ENCODE measurements around the gene REV3L.
"Not testable (repeated sequence)": the region's sequence is repeated elsewhere in the genome, so short reads cannot be mapped to it uniquely, and the experiment has no call there.

REV3L gene

DNA sequence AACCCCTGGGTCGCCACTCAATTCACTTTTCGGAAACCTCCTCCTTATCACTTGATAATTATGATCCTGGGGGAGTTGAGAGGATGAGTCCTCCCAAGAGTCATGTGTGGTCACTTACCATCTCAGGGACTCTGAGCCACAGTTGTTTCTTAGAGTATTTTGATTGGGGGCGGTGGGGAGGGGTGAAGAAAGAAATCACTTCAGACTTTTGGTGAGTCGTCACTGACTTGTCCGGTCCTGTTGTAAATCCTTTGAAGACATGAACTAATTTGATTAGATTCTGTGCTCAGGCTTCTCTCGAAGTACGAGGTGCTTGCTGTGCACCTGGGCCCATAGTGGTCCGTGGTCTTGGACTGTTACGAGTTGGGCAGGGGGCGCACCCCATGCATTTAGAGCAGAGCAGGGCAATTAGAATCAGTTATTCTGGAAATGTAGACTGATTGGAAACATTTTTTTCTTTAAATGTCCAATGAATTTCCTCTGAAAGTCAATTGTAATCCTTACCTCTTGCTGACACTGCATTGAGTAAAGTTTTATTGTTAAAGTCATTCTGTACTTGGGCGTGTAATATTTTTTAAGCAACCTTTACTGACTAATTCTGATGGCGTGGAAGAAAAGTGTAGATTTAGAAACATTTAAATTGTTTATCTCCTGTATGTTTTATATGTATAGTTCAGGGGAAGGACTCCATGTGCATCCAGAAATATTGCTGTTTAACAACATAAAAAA lies 222.3 kb downstream of the REV3L start:
- DNase-seq (ENCODE audit: low read depth in 2 of 2), result no peak

DNA sequence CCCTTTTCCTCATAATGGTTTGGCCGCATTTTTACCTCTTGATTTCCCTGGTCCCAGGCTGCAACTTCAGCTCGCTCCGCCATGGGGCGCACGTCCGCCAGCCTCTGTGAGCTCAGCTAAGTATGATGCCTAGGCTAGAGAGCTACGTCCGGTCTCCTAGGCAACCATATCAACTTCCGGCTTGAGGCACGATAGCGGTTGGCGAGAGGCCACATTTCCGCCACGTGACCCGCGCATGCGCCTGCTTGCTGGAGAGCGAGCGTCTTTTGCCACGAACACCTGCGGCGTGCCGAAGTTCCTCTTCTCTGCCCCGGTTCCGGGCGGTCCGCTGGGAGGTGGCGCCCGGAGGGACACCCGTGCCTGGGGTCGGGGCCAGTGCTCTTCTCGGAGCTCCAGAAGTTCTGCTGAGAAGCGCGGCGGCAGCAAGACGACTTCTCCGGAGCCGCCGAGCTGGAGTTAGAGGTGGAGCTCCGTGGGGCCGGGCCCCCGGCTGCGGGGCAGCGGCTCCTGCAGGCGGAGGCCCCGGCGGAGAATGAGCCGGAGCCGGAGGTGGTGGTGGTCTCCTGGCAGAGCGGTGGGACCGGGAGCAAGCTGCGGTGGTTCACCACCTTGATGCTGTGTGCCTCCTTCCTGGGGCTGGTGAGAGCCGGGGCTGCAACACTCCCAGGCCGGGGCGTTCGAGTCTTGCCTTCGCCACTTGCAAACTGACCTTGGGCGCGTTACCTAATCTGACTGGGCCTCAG lies 223.8 kb downstream of the REV3L start:
- peak; percentile 98 to 99 for DNase-seq (ENCODE audit: low read depth in 2 of 2)

DNA sequence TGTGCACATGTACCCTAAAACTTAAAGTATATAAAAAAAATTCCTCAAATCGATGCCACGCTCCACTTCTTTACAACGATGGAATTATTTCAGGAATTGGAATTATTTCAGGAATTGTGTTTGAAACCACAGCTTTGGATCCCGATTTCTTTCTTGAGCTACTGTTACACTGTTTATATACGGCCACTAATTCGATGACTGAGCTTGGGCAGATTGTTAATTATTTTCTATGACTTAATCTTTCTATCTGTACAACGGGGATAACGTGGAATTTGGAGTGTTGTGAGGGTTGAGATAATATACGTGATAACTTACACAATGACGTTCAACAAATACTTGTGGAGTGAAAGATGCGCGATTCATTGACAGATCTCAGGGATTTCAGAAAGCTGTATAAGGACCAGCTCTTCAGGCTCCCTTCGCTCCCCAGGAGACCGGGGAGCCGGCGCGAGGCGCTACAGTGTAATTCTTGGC lies 224.4 kb downstream of the REV3L start:
- no peak for DNase-seq (ENCODE audit: low read depth in 2 of 2)

- DNase-seq (ENCODE audit: low read depth in 2 of 2), result no peak
Observed at GRCh38 chr6:111258010-111258409, 225.0 kb downstream of the REV3L start.

DNA sequence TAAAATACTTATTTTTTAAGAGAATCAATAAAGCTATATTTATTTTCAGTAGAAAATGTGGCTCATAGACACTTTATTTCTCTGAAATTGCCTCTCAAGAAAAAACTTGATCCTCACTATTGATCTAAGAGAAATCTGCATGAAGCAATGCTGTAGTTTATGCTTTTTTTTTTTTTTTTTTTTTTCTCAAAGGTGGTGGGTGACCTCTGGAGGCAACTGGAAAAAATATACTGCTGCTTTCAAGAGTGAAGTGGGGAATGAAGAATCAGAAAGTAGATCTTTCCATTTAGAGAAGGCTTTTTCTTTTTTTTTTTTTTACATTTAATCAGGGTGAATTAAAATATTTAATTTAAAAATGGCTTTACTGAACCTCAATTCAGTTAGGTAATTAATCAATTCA lies 226.4 kb downstream of the REV3L start:
- DNase-seq (ENCODE audit: low read depth in 2 of 2), result no peak

GRCh38 chr6:111255838-111256237 lies 227.2 kb downstream of the REV3L start:
- not testable (repeated sequence) for DNase-seq (ENCODE audit: low read depth in 2 of 2)

- DNase-seq (ENCODE audit: low read depth in 2 of 2), result no peak
Observed at GRCh38 chr6:111254779-111255166, 228.2 kb downstream of the REV3L start.

- DNase-seq (ENCODE audit: low read depth in 2 of 2), result no peak
Observed at GRCh38 chr6:111254004-111254778, 228.8 kb downstream of the REV3L start.

- DNase-seq (ENCODE audit: low read depth in 2 of 2), result no peak
Observed at GRCh38 chr6:111252726-111253125, 230.3 kb downstream of the REV3L start.

DNA sequence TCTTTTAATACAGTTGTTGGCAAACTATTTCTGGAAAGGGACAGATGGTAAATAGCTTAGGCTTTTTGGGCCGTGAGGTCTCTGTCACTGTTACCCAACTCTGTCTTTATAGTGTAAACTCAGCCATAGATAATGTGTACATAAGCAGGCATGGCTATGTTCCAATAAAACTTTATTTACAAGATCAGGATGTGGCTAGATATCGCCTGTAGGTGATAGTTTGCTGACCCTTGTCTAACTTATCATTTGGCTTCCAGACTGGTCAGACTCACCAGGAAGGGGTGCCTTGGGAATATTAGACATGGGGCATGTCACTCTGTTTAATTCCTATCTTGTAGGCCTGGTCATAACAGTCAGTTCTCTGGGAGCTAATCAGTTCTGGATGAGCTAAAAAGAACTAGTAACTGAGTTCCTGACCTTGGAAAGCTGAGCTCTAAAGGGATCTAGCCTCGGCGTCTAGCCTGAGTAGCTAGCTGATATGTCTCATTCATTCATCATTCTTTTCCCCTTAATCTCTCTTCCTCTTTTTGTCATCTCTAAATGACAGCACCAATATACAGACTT lies 232.1 kb downstream of the REV3L start:
- no peak for DNase-seq (ENCODE audit: low read depth in 2 of 2)
